K562 (cell line): Measurements from ENCODE around the gene MED19. TPM values are rescaled to one million over a fixed set of nuclear protein-coding genes. Genes with fewer than 3 reads are reported as not detected.

Experiments
- ATAC-seq: fragments of 200-7000 bp; cut with Tn5 transposase; 3 replicates; pipeline ENCODE4 v1.9.1; 2020; ENCODE audit warnings: moderate library complexity
- BruUV-seq: library from RNA; stranded (reverse); fragments of 400-500 nt; replicated peaks from 2 replicates; lab custom pipeline; 2021; lab: Mats Ljungman, UMichigan
- CTCF ChIA-PET: fragments of 300-600 bp; formaldehyde crosslinking; extraction: SDS; loops from one replicate; lab custom pipeline; 2021; ENCODE audit warnings: low intra/inter-chr PET ratio; lab: Yijun Ruan, JAX
- POLR2A ChIA-PET: fragments of 300-600, 350-650 bp; sonication (Branson Sonifier 250); formaldehyde crosslinking; extraction: SDS; loops from one replicate; lab custom pipeline; 2021; ENCODE audit warnings: antibody characterized with exemption, inconsistent platforms; lab: Yijun Ruan, JAX
- DNase-seq, 4 experiments: peaks; one replicate each; pipeline versions ENCODE4 v3.0.0 to v3.0.0-alpha.2; 2011 to 2018; ENCODE audit warnings: low spot score in 3 of 4, mixed read lengths in 3 of 4; ENCODE audit errors: extremely low read depth in 1 of 4
- FAIRE-seq: peaks from 2 replicates; lab custom pipeline; 2011; peaks lifted over from hg19 to GRCh38; lab: Jason Lieb, UNC
- H2AFZ ChIP-seq: 2 replicates; pipeline ENCODE4 v1.6.0; 2011; ENCODE audit warnings: low read depth, low read length, control low read depth, inconsistent platforms
- H3K27ac ChIP-seq: fragments of 200-600 bp; 3 replicates; pipeline ENCODE4 v1.8.0; 2011; ENCODE audit warnings: low read depth, mild to moderate bottlenecking, control low read depth, inconsistent platforms, low read length, moderate library complexity, mixed read lengths; ENCODE audit errors: extremely low read depth
- H3K27me3 ChIP-seq, 2 experiments: fragments of 300-600 bp in 1 of 2; 2 replicates in 1 of 2; 3 replicates in 1 of 2; pipeline versions ENCODE4 v1.6.0 to v1.8.0; 2011; ENCODE audit warnings: inconsistent platforms in 2 of 2, low read length in 2 of 2, mild to moderate bottlenecking in 1 of 2, mixed read lengths in 1 of 2, moderate library complexity in 1 of 2; ENCODE audit not compliant: control insufficient read depth in 2 of 2, insufficient read depth in 2 of 2
- H3K36me3 ChIP-seq: fragments of 300-600 bp; 3 replicates; pipeline ENCODE4 v1.8.0; 2011; ENCODE audit warnings: mild to moderate bottlenecking, low read length, inconsistent platforms; ENCODE audit not compliant: control insufficient read depth, insufficient read depth
- H3K4me1 ChIP-seq, 2 experiments: fragments of 200-600 bp in 1 of 2; replicated peaks in 1 of 2; 2 replicates in 1 of 2; 3 replicates in 1 of 2; pipeline versions ENCODE4 v1.5.1 to v1.8.0; 2011; ENCODE audit warnings: inconsistent platforms in 2 of 2, low read length in 2 of 2, mild to moderate bottlenecking in 1 of 2, mixed read lengths in 1 of 2, moderate library complexity in 1 of 2; ENCODE audit not compliant: control insufficient read depth in 2 of 2, insufficient read depth in 2 of 2
- H3K4me2 ChIP-seq: 2 replicates; pipeline ENCODE4 v1.6.1; 2011; ENCODE audit warnings: low read length, control low read depth, inconsistent platforms, mixed read lengths; ENCODE audit not compliant: insufficient read depth
- H3K4me3 ChIP-seq: fragments of 200-600 bp; sonication (generic), shearing (Covaris generic); 2 replicates; pipeline ENCODE4 v1.5.1; 2016; ENCODE audit warnings: control low read depth, inconsistent platforms
- H3K79me2 ChIP-seq: fragments of 200-600 bp; 3 replicates; pipeline ENCODE4 v1.8.0; 2011; ENCODE audit warnings: low read length, inconsistent platforms; ENCODE audit not compliant: control insufficient read depth, insufficient read depth
- H3K9ac ChIP-seq, 2 experiments: 2 replicates each; pipeline versions ENCODE4 v1.6.0 to v1.6.1; 2011; ENCODE audit warnings: low read depth in 2 of 2, low read length in 2 of 2, control low read depth in 1 of 2, inconsistent platforms in 1 of 2, mild to moderate bottlenecking in 1 of 2, mixed read lengths in 1 of 2; ENCODE audit not compliant: insufficient read depth in 1 of 2
- H3K9me1 ChIP-seq: one replicate; pipeline ENCODE4 v1.6.0; 2011; ENCODE audit warnings: inconsistent platforms, mild to moderate bottlenecking, low read length, moderate library complexity; ENCODE audit not compliant: control insufficient read depth, insufficient read depth
- H3K9me3 ChIP-seq: replicated peaks from 2 replicates; pipeline ENCODE4 v1.5.1; 2011; ENCODE audit warnings: low read depth, low read length, inconsistent platforms; ENCODE audit not compliant: control insufficient read depth, insufficient read depth
- H4K20me1 ChIP-seq: replicated peaks from 2 replicates; pipeline ENCODE4 v1.6.1; 2011; ENCODE audit warnings: low read length, inconsistent platforms, mixed read lengths; ENCODE audit not compliant: control insufficient read depth, insufficient read depth
- ARHGAP35 ChIP-seq: fragments of 450-650 bp; IDR thresholded peaks from 2 replicates; pipeline ENCODE4 v1.6.1; 2018; ENCODE audit not compliant: partially characterized antibody
- EP400 ChIP-seq: fragments of 450-650 bp; IDR thresholded peaks from 2 replicates; pipeline ENCODE4 v1.6.1; 2017; ENCODE audit warnings: antibody characterized with exemption, mild to moderate bottlenecking, moderate library complexity
- GATAD2B ChIP-seq: fragments of 450-650 bp; IDR thresholded peaks from 2 replicates; pipeline ENCODE4 v1.6.1; 2017; ENCODE audit warnings: mild to moderate bottlenecking, borderline replicate concordance
- PTTG1 ChIP-seq: fragments of 450-650 bp; IDR thresholded peaks from 2 replicates; pipeline ENCODE4 v1.6.1; 2016; ENCODE audit warnings: low read depth, mild to moderate bottlenecking, missing genetic modification characterization, missing compliant biosample characterization
- RBM15 ChIP-seq: fragments of 200-400 bp; formaldehyde crosslinking; IDR thresholded peaks from 2 replicates; pipeline ENCODE4 v1.6.1; 2018; ENCODE audit warnings: mild to moderate bottlenecking, low read length, moderate library complexity; ENCODE audit not compliant: insufficient read depth
- SIN3B ChIP-seq: fragments of 450-650 bp; IDR thresholded peaks from 2 replicates; pipeline ENCODE4 v1.6.1; 2017; ENCODE audit warnings: low read depth, mild to moderate bottlenecking, moderate library complexity
- WGBS: fragments of 100-300 bp; shearing (Covaris generic); methylation state at CpG from one replicate; pipeline ENCODE4 v1.1.6; 2016; ENCODE audit warnings: low coverage, mixed read lengths; ENCODE audit not compliant: insufficient coverage; ENCODE audit errors: missing lambda C conversion rate; 5-methylcytosine and 5-hydroxymethylcytosine counted together
- in situ Hi-C: fragments of 300-500 bp; cut with MboI; formaldehyde crosslinking; loops from 4 replicates; pipeline ENCODE4 v1.15.0; 2018; ENCODE audit warnings: inconsistent platforms, mixed read lengths
- intact Hi-C: fragments of 100-400 bp; cut with micrococcal nuclease; formaldehyde crosslinking; loops from 2 replicates; pipeline ENCODE4 v1.14.2; 2022
- polyA plus RNA-seq, 8 experiments: library from polyadenylated mRNA; depleted of rRNA in 4 of 8; stranded (reverse) in 5 of 8; unstranded in 3 of 8; fragments of >200 nt; fragmentation: Nextera tagmentation in 2 of 8; fragmentation: Illumina TruSeq in 1 of 8; extraction: Ambion mirVana in 2 of 8; extraction: Trizol in 1 of 8; gene quantifications; 2 replicates each; pipeline versions ENCODE4 v1.2.1 to v1.2.3, GENCODE V29; 2011 to 2014; ENCODE audit warnings: inconsistent platforms in 1 of 8, missing spikeins in 1 of 8
- total RNA-seq, 7 experiments: library from RNA; depleted of rRNA in 6 of 7; stranded (reverse); fragments of >200 nt in 6 of 7; fragmentation: Illumina TruSeq in 2 of 7; extraction: Trizol in 2 of 7; gene quantifications; 2 replicates each; pipeline versions ENCODE4 v1.2.1 to v1.2.3, GENCODE V29; 2011 to 2021; ENCODE audit warnings: low replicate concordance in 1 of 7
- TF ChIP-seq, protein P1 (sequence below): fragments of 450-650 bp; IDR thresholded peaks from 2 replicates; pipeline ENCODE4 v1.6.1; 2017; ENCODE audit warnings: antibody characterized with exemption
- TF ChIP-seq, protein P2 (sequence below), 2 experiments: fragments of 450-650 bp; IDR thresholded peaks; 2 replicates each; pipeline ENCODE4 v1.6.1; 2016
- TF ChIP-seq, protein P3 (sequence below): fragments of 450-650 bp; IDR thresholded peaks from 2 replicates; pipeline ENCODE4 v1.6.1; 2014; ENCODE audit warnings: low read depth, mild to moderate bottlenecking, moderate library complexity, borderline replicate concordance
- TF ChIP-seq, protein P4 (sequence below): fragments of 200-800 bp; sonication (Bioruptor generic); IDR thresholded peaks from 2 replicates; pipeline ENCODE4 v1.6.1; 2017; ENCODE audit warnings: missing genetic modification characterization, missing compliant biosample characterization

MED19 gene
- total and polyA plus RNA-seq, 9 of the 15 experiments (the other 6 are each of a cell fraction or from before 2014, with no cell fraction given), result 7.3 to 23.5 (median 15.0) TPM

- TF ChIP-seq, protein P1, sequence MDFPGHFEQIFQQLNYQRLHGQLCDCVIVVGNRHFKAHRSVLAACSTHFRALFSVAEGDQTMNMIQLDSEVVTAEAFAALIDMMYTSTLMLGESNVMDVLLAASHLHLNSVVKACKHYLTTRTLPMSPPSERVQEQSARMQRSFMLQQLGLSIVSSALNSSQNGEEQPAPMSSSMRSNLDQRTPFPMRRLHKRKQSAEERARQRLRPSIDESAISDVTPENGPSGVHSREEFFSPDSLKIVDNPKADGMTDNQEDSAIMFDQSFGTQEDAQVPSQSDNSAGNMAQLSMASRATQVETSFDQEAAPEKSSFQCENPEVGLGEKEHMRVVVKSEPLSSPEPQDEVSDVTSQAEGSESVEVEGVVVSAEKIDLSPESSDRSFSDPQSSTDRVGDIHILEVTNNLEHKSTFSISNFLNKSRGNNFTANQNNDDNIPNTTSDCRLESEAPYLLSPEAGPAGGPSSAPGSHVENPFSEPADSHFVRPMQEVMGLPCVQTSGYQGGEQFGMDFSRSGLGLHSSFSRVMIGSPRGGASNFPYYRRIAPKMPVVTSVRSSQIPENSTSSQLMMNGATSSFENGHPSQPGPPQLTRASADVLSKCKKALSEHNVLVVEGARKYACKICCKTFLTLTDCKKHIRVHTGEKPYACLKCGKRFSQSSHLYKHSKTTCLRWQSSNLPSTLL, result no peak
Measured at GRCh38 chr11:57657194-57658022, 54.6 kb downstream of the MED19 start, which contains the start of gene CLP1 (continued).

DNA sequence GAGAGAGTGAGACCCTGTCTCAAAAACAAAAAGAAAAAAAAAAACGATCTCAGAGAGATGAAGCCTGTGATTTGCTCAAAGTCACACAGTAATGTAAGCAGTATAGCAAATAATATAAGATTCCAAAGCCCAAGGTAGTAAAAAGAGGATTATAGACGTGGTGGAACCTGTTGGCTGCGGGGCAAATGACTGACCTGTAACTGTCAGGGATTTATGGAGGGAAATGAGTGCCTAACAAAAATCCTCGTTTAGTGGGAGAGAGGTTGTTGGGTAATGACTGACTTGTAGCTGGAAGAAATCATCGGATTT lies 55.2 kb downstream of the MED19 start:
- CTCF ChIA-PET, result no interaction called here
- FAIRE-seq (no peak), ATAC-seq (no peak), DNase-seq (no peak)
- H3K27me3 ChIP-seq, result no peaks in the 10 kb centered on the region
- H3K4me2 ChIP-seq, result peak overlapping the region; percentile 78
- peaks cover 28% of the 10 kb centered on the region; the same call in 2 of the 3 replicates for H3K36me3 ChIP-seq
- POLR2A ChIA-PET, result interaction anchor here (1.0 to 1.7 kb wide), 2 partner anchors 10 to 21 kb away, joined by 3 to 6 read pairs; no protein-coding TSS in a partner anchor
- H3K27ac ChIP-seq, result peak overlapping the region; percentile 57; the same call in 2 of the 3 replicates
- 7% methylated on average over 5 of the region's 5 CpGs for WGBS
- H3K4me3 ChIP-seq, result peak overlapping the region; percentile 76
- H2AFZ ChIP-seq, result peak overlapping the region; percentile 97
- peaks cover 4 to 11% of the 10 kb centered on the region in 2 experiments; a peak in 3 of 5 replicates for H3K4me1 ChIP-seq
- intact Hi-C loops (no loop called here), in situ Hi-C loops (loop anchor here (25.0 kb wide), 1 partner anchor 855 kb away; the partner anchor contains the start of gene OR5B21)
- H3K9me1 ChIP-seq, result no peaks in the 10 kb centered on the region
- BruUV-seq, result TSS peak; percentile 91
- peaks cover 23% of the 10 kb centered on the region for H3K79me2 ChIP-seq
- no peaks in the 10 kb centered on the region for H4K20me1 ChIP-seq
- H3K9me3 ChIP-seq, result no peaks in the 10 kb centered on the region
- peak overlapping the region in 1 of 2 experiments; percentile 59; a peak in 2 of 4 replicates for H3K9ac ChIP-seq
- TF ChIP-seq, protein P2, sequence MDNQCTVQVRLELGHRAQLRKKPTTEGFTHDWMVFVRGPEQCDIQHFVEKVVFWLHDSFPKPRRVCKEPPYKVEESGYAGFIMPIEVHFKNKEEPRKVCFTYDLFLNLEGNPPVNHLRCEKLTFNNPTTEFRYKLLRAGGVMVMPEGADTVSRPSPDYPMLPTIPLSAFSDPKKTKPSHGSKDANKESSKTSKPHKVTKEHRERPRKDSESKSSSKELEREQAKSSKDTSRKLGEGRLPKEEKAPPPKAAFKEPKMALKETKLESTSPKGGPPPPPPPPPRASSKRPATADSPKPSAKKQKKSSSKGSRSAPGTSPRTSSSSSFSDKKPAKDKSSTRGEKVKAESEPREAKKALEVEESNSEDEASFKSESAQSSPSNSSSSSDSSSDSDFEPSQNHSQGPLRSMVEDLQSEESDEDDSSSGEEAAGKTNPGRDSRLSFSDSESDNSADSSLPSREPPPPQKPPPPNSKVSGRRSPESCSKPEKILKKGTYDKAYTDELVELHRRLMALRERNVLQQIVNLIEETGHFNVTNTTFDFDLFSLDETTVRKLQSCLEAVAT (IDR thresholded peaks at IDR 0.05), result no peak
- TF ChIP-seq ARHGAP35, result no peak
- TF ChIP-seq, protein P3, sequence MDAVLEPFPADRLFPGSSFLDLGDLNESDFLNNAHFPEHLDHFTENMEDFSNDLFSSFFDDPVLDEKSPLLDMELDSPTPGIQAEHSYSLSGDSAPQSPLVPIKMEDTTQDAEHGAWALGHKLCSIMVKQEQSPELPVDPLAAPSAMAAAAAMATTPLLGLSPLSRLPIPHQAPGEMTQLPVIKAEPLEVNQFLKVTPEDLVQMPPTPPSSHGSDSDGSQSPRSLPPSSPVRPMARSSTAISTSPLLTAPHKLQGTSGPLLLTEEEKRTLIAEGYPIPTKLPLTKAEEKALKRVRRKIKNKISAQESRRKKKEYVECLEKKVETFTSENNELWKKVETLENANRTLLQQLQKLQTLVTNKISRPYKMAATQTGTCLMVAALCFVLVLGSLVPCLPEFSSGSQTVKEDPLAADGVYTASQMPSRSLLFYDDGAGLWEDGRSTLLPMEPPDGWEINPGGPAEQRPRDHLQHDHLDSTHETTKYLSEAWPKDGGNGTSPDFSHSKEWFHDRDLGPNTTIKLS, result no peak
- no peak for TF ChIP-seq EP400
- TF ChIP-seq GATAD2B, result no peak
- no peak for TF ChIP-seq PTTG1 (tag)
- TF ChIP-seq SIN3B, result no peak
- TF ChIP-seq, protein P4, sequence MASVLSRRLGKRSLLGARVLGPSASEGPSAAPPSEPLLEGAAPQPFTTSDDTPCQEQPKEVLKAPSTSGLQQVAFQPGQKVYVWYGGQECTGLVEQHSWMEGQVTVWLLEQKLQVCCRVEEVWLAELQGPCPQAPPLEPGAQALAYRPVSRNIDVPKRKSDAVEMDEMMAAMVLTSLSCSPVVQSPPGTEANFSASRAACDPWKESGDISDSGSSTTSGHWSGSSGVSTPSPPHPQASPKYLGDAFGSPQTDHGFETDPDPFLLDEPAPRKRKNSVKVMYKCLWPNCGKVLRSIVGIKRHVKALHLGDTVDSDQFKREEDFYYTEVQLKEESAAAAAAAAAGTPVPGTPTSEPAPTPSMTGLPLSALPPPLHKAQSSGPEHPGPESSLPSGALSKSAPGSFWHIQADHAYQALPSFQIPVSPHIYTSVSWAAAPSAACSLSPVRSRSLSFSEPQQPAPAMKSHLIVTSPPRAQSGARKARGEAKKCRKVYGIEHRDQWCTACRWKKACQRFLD (CRISPR knock-in tag), result peak; percentile 70; the same call in 1 of the 2 replicates
- no peak for TF ChIP-seq RBM15
